Liver (tissue), 3 donors: Measurements from ENCODE around the gene AK5.

ENCODE experiments used
- GABPA ChIP-seq, 2 donors: IDR thresholded peaks in 1 of 2; conservative IDR thresholded peaks in 1 of 2; 2 replicates each; pipeline ENCODE4 v1.6.1; 2016; ENCODE audit warnings: antibody characterized with exemption in 2 of 2, mild to moderate bottlenecking in 1 of 2, moderate library complexity in 1 of 2
- JUND ChIP-seq, 2 donors: IDR thresholded peaks; 2 replicates each; pipeline ENCODE4 v1.6.1; 2016; ENCODE audit warnings: antibody characterized with exemption in 2 of 2
- RAD21 ChIP-seq, 2 donors: IDR thresholded peaks; 2 replicates each; pipeline ENCODE4 v1.6.1; 2016; ENCODE audit warnings: antibody characterized with exemption in 2 of 2, mild to moderate bottlenecking in 2 of 2
- YY1 ChIP-seq: IDR thresholded peaks from 2 replicates; pipeline ENCODE4 v1.6.1; 2016; ENCODE audit warnings: antibody characterized with exemption, mild to moderate bottlenecking
- TF ChIP-seq, protein P1 (sequence below): fragments of 150-350 bp; IDR thresholded peaks from 2 replicates; pipeline ENCODE4 v1.5.1; 2017; ENCODE audit warnings: improper control_type of control experiment, low read depth, low read length; ENCODE audit not compliant: missing input control
- TF ChIP-seq, protein P2 (sequence below): IDR thresholded peaks from 2 replicates; pipeline ENCODE4 v1.6.1; 2016; ENCODE audit warnings: antibody characterized with exemption
- TF ChIP-seq, protein P3 (sequence below): IDR thresholded peaks from 2 replicates; pipeline ENCODE4 v1.6.1; 2016; ENCODE audit warnings: antibody characterized with exemption
- donor health status: healthy.
- donor health status: healthy.

DNA sequence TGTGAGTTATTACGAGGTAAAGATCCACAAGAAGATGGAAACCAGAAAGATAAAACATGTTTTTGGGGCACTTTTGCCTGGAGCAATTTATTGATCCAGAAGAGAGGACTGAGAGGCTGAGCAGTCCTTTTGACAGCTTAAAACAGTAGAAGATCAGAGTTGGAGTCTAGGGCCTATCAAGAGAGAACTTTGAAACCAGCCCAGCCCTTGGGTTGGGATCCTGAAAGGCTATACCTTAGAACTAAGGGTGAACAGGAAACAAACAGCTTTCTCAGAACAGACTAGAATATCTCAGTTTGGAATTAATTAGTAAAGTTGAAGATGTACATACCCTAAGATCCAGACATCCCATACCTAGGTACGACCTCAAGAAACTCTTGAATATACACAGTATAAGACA is 311.1 kb downstream of the AK5 start:
- TF ChIP-seq, protein P1, sequence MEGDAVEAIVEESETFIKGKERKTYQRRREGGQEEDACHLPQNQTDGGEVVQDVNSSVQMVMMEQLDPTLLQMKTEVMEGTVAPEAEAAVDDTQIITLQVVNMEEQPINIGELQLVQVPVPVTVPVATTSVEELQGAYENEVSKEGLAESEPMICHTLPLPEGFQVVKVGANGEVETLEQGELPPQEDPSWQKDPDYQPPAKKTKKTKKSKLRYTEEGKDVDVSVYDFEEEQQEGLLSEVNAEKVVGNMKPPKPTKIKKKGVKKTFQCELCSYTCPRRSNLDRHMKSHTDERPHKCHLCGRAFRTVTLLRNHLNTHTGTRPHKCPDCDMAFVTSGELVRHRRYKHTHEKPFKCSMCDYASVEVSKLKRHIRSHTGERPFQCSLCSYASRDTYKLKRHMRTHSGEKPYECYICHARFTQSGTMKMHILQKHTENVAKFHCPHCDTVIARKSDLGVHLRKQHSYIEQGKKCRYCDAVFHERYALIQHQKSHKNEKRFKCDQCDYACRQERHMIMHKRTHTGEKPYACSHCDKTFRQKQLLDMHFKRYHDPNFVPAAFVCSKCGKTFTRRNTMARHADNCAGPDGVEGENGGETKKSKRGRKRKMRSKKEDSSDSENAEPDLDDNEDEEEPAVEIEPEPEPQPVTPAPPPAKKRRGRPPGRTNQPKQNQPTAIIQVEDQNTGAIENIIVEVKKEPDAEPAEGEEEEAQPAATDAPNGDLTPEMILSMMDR = no peak
- TF ChIP-seq RAD21 (IDR thresholded peaks at IDR 0.05) = no peak
- TF ChIP-seq JUND (IDR thresholded peaks at IDR 0.05) = no peak
- TF ChIP-seq YY1 = no peak
- TF ChIP-seq, protein P2, sequence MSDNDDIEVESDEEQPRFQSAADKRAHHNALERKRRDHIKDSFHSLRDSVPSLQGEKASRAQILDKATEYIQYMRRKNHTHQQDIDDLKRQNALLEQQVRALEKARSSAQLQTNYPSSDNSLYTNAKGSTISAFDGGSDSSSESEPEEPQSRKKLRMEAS = no peak
- TF ChIP-seq, protein P3, sequence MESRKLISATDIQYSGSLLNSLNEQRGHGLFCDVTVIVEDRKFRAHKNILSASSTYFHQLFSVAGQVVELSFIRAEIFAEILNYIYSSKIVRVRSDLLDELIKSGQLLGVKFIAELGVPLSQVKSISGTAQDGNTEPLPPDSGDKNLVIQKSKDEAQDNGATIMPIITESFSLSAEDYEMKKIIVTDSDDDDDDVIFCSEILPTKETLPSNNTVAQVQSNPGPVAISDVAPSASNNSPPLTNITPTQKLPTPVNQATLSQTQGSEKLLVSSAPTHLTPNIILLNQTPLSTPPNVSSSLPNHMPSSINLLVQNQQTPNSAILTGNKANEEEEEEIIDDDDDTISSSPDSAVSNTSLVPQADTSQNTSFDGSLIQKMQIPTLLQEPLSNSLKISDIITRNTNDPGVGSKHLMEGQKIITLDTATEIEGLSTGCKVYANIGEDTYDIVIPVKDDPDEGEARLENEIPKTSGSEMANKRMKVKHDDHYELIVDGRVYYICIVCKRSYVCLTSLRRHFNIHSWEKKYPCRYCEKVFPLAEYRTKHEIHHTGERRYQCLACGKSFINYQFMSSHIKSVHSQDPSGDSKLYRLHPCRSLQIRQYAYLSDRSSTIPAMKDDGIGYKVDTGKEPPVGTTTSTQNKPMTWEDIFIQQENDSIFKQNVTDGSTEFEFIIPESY = no peak
- TF ChIP-seq GABPA (IDR thresholded peaks at IDR 0.05 in 1 of 2, conservative IDR thresholded peaks at IDR 0.05 in 1 of 2) = no peak
